ENCODE data around the gene TRIM22.
"Not testable (repeated sequence)": the region's sequence is repeated elsewhere in the genome, so short reads cannot be mapped to it uniquely, and the experiment has no call there.

DNA sequence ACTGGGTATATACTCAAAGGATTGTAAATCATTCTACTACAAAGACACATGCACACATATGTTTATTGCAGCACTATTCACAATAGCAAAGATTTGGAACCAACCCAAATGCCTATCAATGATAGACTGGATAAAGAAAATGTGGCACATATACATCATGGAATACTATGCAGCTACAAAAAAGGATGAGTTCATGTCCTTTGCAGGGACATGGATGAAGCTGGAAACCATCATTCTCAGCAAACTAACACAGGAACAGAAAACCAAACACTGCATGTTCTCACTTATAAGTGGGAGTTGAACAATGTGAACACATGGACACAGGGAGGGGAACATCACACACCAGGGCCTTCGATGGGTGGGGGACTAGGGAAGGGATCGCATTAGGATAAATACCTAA lies 32.6 kb upstream of the TRIM22 start:
- not testable (repeated sequence) for TF ChIP-seq EZH2 (IDR thresholded peaks at IDR 0.05; ENCODE audit: low read length)
- TF ChIP-seq, protein P1, sequence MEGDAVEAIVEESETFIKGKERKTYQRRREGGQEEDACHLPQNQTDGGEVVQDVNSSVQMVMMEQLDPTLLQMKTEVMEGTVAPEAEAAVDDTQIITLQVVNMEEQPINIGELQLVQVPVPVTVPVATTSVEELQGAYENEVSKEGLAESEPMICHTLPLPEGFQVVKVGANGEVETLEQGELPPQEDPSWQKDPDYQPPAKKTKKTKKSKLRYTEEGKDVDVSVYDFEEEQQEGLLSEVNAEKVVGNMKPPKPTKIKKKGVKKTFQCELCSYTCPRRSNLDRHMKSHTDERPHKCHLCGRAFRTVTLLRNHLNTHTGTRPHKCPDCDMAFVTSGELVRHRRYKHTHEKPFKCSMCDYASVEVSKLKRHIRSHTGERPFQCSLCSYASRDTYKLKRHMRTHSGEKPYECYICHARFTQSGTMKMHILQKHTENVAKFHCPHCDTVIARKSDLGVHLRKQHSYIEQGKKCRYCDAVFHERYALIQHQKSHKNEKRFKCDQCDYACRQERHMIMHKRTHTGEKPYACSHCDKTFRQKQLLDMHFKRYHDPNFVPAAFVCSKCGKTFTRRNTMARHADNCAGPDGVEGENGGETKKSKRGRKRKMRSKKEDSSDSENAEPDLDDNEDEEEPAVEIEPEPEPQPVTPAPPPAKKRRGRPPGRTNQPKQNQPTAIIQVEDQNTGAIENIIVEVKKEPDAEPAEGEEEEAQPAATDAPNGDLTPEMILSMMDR (optimal IDR thresholded peaks at IDR 0.05 in 1 of 3, IDR thresholded peaks at IDR 0.05 in 1 of 3, conservative IDR thresholded peaks at IDR 0.05 in 1 of 3; ENCODE audit: extremely low read depth in 1 of 3, insufficient read depth in 2 of 3, low read length in 3 of 3) = not testable (repeated sequence)

Measured in keratinocyte (primary cell).